NCI-H748 (cell line): ENCODE measurements around the gene DLGAP1.
"Not testable (repeated sequence)": the region's sequence is repeated elsewhere in the genome, so short reads cannot be mapped to it uniquely, and the experiment has no call there.

Experiments used
- DNase-seq: peaks from one replicate; lab custom pipeline; 2025; ENCODE audit not compliant: unreplicated experiment; lab: John Stamatoyannopoulos, UW

The DLGAP1 gene

DNA sequence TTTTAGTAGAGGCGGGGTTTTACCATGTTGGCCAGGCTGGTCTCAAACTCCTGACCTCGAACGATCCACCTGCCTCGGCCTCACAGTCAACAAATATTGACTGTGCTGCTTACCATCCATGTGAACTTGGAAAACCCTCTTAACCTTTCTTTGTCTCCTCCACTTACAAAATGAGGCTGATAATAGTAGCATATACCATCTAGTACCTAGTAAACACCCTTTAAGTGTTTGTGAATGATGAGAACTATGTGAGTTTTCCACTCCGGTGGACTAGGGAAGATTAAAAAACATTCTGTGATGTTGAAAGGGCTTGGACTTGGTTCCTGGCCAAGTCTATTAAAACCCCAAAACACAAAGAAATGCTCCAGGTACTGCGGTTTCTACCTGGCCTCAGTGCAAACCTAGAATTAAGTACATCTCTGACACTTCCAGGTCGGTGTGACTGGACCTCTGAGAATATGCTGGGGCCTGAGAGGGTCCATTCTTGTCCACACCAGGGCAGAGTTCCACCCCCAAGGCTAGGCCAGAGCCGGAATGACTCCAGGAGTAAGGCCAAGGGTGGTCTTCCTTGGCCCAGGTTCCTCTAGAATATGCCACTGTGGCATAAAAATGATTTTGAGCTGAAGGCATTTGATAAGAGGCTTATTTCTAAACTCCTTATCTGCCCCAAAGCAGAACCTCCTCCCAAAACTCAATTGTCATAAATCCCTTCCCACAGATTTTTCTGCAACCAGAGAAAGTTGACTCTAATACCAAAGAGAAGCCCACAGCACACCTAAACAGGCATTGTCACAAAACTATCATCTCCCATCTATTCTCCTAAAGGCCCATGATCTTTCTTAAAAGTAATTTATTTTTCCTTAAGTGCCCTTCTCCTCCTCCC, 787.6 kb downstream of the DLGAP1 start:
- DNase-seq: peak; percentile 49

DNA sequence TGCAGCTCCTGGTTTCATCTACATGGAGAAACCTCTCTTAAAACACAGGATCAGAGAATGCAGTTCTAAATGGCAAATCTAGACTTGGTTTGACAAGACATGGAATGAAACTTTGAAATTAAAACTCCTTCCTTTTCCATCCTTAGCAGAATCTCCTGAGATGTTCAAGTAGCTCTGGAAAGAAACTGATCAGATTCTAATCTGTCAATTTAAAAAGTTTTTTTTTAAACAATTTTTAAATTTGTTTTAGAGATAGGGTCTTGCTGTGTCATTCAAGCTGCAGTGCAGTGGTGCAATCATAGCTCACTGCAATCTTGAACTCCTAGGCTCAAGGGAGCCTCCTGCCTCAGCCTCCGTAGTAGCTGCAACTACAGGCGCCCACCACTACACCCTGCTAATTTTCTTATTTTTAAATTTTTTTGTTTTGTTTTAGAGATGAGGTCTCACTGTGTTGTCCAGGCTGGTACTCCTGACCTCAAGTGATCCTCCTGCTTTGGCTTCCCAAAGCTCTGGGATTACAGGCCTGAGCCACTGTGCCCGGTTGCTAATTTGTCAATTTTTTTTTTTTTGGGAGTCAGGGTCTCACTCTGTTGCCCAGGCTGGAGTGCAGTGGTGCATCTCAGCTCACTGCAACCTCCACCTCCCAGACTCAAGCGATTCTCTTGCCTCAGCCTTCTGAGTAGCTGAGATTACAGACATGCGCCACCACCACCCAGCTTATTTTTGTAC, 788.4 kb downstream of the DLGAP1 start:
- DNase-seq: no peak

DNA sequence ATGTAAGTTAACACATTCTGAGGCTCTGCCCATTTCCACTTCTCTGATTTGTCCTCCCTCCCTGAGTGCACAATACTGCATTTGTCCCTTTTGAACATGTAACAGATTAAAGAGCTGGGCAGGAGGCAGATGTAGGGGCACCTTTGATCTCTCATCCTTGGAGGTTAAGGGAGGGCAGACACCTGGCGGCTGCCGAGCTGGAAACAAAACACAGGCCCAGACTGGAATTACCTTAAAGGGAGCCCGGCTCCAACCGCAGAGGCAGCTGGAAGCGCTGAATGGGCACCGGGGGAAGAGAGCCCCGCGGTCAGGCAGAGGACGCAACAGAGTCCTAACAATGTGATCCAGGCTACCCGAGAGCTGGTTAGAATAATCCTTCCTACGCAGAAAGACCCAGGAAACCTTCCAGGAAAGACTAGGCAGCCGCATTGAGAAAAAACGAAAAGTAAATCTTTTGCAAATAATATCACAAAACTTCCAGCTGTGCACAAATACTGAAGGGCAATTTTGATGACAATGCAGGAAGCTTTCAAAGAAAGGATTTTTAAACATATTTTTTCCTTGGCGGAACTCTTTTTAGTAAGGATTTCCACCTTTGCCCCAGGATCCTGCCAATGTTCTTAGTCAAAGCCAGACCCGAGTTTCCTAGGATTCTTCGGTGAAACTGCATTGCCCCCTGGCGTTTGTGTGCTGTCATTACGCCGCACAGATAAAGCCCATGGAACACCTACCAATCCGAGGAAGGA, 789.2 kb downstream of the DLGAP1 start:
- peak; percentile 84 for DNase-seq

DNA sequence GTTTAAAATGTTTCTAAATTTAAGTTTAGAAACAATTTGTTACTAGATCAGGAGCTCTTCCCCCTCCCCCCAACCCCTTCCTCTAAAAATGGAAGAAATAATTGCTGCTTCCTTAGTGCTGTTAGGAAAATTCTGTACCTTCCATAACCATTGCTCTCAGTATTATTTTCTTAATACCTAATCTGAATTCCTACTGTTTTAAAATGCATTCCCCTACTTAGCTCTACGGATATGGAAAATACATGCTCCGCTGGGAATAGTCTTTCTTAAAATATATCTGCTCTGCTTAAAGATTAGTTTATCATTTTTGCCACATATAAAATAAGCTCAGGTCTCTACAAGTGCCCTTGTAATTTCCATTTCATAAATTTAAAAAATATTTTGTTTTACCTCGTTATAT, 789.9 kb downstream of the DLGAP1 start:
- no peak for DNase-seq

DNA sequence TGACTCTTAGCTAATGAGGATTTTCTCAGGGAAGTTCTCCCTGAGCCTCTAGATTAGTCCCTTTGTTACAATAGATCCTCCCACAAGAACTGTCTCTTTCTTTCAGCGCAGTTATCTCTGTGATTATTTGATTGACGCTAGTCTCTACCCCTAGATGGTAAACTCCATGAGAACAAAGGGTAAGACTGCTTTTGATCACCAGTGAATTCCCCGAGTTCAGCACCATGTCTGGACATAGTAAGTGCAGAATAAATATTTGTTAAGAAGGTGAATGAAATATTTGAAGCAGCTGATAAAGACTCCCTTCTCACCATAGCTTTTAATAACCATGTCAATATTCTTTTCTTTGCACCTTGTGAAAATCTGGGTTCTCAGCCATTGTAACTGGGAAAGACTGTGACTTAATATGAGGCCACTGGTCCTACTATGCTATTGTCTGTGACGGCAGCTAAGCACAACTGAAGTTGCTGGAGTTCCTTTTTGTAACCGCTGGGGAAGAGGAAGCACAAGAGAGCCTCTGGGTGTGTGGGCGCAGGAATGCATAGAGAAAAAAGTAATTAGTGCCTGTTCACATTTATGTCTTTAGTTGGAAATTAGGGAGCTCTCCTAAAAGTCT, 790.4 kb downstream of the DLGAP1 start:
- no peak for DNase-seq

DNA sequence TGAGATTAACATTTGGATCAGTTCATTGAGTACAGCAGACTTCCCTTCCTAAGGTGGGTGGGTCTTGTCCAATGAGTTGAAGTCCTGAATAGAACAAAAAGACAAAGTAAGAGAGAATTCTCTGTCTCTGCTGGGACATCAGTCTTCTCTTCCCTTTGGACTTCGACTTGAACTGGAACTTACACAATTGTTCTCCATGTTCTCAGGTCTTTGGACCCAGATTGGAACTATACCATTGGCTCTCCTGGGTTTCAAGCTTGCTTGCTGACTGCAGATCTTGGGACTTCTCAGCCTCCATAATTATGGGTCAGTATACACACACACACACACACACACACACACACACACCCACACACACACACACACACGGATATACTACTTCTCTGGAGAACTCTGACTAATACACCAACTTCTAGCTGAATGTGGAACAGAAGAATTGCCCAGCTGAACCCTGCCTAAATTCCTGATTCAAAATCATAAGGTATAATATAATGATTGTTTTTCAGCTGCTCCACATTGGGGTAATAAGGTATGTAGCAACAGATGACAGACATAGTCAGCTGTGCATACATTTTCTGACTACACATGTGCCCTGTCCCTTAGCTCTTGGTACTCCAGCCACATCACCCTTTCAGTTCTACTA, 791.1 kb downstream of the DLGAP1 start:
- DNase-seq: no peak

- no peak for DNase-seq
Measured at GRCh38 chr18:3661989-3662388, 793.1 kb downstream of the DLGAP1 start.

DNA sequence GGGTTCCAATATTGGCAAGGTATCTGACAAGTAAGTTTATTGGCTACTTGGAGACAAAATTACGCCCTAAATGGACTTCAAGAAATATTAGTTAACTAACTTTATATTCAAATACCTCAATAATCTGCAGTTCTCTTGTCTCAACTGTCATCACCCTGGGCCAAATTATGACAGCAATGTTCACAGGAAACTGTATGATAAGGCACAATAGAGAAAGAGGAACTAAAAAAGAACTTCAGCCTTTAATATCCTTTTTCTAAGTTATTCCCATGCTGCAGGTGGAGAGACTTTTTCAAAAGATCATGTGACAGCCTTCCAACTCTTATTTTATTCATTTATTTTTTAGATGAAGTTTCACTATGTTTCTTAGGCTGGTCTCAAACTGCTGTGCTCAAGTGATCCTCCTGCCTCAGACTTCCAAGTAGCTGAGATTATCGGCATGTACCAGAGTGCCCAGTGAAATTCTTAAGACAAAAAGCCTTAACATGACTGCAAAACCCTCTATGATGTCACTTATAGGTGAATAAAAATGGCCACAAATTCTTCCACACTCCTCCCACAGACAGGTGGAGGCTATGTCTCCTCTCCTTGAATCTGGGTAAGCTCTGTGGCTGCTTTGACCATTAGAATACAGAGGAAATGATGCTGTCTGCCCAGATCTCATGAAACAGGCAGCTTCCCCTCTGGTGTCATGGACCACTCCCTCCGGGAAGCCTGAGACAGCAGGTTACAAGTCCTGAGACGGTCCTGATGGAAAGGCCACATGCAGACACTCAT, 794.2 kb downstream of the DLGAP1 start:
- DNase-seq: no peak

DNA sequence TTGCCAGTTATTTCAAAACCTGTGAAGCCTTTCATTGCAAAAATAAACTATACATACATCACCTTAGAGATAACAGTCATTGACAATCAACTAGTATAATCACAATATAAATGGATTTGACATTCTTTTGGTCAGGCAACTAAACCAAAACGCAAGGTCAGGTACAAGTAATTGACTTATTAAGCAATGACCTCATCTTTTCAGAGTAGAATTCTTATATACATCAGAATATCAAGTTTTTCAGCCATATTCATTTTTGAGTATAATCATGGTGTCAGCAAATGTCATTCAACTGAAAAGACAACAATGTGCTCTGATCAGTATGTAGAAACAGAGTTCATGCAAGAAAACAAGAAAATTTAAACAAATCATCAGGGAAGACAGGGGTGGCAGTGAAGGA, 796.6 kb downstream of the DLGAP1 start:
- no peak for DNase-seq

DNA sequence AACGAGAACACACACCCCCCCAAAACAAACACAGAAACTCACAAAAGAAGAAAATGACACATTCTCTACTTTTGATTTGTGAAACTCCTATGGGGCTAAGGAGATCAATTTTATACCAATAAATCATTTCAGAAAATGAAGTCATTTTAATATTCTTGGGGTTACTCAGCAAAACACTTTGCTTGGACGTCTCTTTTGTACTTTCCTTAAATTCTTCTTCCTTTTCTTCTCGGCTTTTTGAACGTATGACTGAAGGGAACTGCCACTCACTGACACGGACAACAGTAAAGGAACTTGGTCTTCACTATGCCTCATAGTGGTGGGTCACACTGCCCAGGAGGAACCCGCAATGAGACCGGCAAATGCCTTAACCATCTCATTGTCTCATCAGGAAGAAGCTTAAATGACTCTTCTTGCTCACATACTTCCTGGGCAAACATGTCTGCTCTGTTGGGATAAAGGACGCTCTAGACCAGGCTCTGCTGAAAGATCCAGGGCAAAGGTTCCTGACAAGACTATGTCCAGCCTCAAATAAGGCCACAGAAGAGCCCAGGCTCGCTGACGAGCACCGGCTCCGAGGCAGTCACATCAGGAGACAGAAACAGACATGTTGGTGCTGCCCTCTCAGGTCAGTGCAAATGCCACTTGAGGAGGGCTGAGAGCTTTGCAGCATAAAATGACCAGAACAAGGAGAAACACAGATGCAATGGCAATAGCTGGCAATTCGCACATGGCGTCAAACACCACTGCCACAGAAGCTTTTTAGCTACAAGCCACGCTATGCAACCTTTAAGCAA, 799.7 kb downstream of the DLGAP1 start:
- DNase-seq: no peak

- no peak for DNase-seq
Measured at GRCh38 chr18:3654442-3655253, 800.5 kb downstream of the DLGAP1 start.

GRCh38 chr18:3653851-3654441, 801.2 kb downstream of the DLGAP1 start:
- DNase-seq: no peak

DNA sequence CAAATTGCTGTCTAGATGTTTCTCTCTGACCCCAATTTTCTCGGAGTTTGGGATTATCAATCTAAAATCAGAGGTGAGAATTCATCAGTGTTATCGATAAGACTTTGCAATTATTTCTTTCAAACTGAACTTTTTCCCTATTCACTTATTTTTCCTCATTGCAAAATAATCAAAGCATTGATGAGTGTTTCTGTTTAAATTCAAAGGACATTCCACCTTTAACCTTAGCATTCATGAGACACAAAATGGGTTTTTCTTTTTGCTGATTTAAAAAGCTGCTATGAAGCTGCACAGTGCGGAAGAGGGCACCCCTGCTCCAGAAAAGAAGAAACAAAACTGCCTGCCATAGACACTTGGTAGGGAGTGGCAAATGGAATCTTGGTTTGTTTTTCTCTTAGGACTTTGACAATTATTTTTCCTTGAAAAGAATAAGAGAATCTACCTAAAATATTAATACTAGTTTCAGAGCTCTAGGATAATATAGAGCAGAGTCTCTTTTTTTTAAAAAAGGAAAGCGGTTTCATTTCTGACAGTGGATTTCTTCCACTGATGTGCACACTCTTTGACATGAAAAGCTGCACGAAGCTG, 801.8 kb downstream of the DLGAP1 start:
- no peak for DNase-seq

- DNase-seq: no peak
Measured at GRCh38 chr18:3652380-3653262, 802.5 kb downstream of the DLGAP1 start.

DNA sequence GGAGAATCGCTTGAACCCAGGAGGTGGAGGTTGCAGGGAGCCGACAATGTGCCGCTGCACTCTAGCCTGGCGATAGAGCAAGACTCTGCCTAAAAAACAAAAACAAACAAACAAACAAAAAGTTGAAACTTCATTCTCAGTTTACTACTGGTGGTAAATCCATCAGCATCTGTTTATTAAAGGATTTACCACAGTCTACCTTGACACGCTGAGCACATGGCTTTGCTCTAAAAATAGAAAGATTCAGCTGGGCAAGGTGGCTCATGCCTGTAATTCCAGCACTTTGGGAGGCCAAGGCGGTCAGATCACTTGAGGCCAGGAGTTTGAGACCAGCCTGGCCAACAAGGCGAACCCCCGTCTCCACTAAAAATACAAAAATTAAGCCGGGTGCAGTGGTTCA, 803.8 kb downstream of the DLGAP1 start:
- no peak for DNase-seq

GRCh38 chr18:3650521-3651042, 804.5 kb downstream of the DLGAP1 start:
- DNase-seq: not testable (repeated sequence)
